PC-3 (cell line): ENCODE data around the gene BACE1.

ENCODE experiments used
- CTCF ChIP-seq: fragments of 300-600 bp; sonication (generic); conservative IDR thresholded peaks from 2 replicates; pipeline ENCODE4 v1.5.1; 2017; ENCODE audit warnings: antibody characterized with exemption, low read depth, mild to moderate bottlenecking, low read length
- EZH2 ChIP-seq: fragments of 300-600 bp; sonication (generic); IDR thresholded peaks from one replicate; pipeline ENCODE4 v1.6.1; 2017; ENCODE audit warnings: antibody characterized with exemption, mild to moderate bottlenecking, low read length; ENCODE audit not compliant: unreplicated experiment

DNA sequence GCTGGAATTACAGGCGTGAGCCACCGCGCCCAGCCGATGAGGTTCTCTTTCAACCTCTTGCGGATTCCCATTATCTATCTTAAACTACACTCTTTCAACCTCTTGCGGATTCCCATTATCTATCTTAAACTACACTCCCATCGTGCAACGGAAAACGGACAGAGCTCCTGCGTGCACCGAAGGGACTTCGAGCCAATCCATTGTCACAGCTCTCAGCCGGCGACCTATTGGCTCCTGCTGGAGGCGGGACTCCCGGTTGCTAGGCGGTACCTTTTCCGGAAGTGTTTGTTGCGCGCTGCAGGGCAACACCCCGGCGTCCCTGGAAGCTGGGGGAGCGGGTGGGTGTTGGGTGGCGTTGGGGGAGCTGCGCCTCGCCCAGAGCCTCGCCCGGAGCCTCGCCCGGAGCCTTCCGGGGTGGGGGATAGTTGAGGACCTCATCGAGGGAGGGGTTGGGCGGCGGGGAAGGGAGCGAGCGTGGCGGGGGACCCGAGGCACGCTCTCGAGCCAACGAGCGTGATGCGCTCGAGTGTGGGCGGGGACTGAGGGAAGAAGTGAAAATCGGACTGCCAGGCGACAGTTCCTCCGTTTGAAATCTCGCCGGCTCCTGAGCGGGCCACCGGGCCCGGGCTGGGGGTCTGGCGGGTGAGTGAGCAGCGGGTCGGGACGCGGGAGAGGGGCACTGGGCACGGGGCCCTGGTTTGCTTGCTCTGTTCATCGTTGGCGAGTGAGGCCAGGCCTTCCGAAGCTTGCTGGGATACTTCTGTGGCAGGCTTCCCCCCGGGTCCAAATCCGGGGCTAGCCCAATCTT, 11.7 kb upstream of the BACE1 start, which contains the start of gene CEP164:
- TF ChIP-seq CTCF, result no peak
- TF ChIP-seq EZH2, result no peak
